Mammary epithelial cell (primary cell): ENCODE data around the gene RARB.

Source experiments
- CTCF ChIP-seq, 2 donors: IDR thresholded peaks in 1 of 2; conservative IDR thresholded peaks in 1 of 2; 2 replicates each; pipeline ENCODE4 v1.5.1; 2011 to 2012; ENCODE audit warnings: inconsistent platforms in 2 of 2, low read length in 2 of 2, mild to moderate bottlenecking in 2 of 2, control low read depth in 1 of 2, low read depth in 1 of 2; ENCODE audit not compliant: insufficient read depth in 1 of 2; ENCODE audit errors: extremely low read depth in 1 of 2
- EZH2 ChIP-seq: IDR thresholded peaks from 2 replicates; pipeline ENCODE4 v1.6.1; 2012; ENCODE audit warnings: low read length, inconsistent platforms, borderline replicate concordance

GRCh38 chr3:25584011-25584789 is 156.1 kb downstream of the RARB start:
- TF ChIP-seq CTCF (conservative IDR thresholded peaks at IDR 0.05 in 1 of 2, IDR thresholded peaks at IDR 0.05 in 1 of 2; ENCODE audit: extremely low read depth in 1 of 2, insufficient read depth in 1 of 2, low read depth in 1 of 2, low read length in 2 of 2) (no peak), EZH2 (no peak)
